Esophagus (tissue), 2 donors: ENCODE measurements around the gene GALNT18. TPM values are rescaled to one million over a fixed set of nuclear protein-coding genes. Genes with fewer than 3 reads are reported as not detected.

Source experiments
- H3K27ac ChIP-seq, 2 donors: one replicate each; pipeline ENCODE4 v1.5.1; 2013; ENCODE audit warnings: low read depth in 2 of 2, mild to moderate bottlenecking in 2 of 2, inconsistent platforms in 1 of 2, low read length in 1 of 2, moderate library complexity in 1 of 2
- H3K27me3 ChIP-seq, 2 donors: one replicate each; pipeline ENCODE4 v1.6.1; 2013; ENCODE audit warnings: low read length in 2 of 2, control low read depth in 1 of 2, mild to moderate bottlenecking in 1 of 2; ENCODE audit not compliant: insufficient read depth in 2 of 2, control insufficient read depth in 1 of 2
- H3K36me3 ChIP-seq, 2 donors: one replicate each; pipeline ENCODE4 v1.6.1; 2013; ENCODE audit warnings: low read length in 1 of 2; ENCODE audit not compliant: control insufficient read depth in 2 of 2, insufficient read depth in 2 of 2
- H3K4me1 ChIP-seq, 2 donors: one replicate each; pipeline ENCODE4 v1.6.1; 2013; ENCODE audit warnings: low read length in 1 of 2; ENCODE audit not compliant: control insufficient read depth in 2 of 2, insufficient read depth in 2 of 2
- H3K4me3 ChIP-seq, 2 donors: one replicate each; pipeline ENCODE4 v1.5.1; 2013; ENCODE audit warnings: low read length in 2 of 2, mild to moderate bottlenecking in 2 of 2, low read depth in 1 of 2, moderate library complexity in 1 of 2
- H3K9me3 ChIP-seq, 2 donors: one replicate each; pipeline ENCODE4 v1.6.1; 2013; ENCODE audit warnings: mild to moderate bottlenecking in 2 of 2, low read depth in 1 of 2, low read length in 1 of 2, moderate library complexity in 1 of 2; ENCODE audit not compliant: control insufficient read depth in 2 of 2, insufficient read depth in 1 of 2
- WGBS, 2 donors: extraction: QIAGEN DNeasy Blood & Tissue Kit; methylation state at CpG; one replicate each; pipeline ENCODE4 v1.1.7; 2013; 5-methylcytosine and 5-hydroxymethylcytosine counted together
- polyA plus RNA-seq, 2 donors: library from polyadenylated mRNA; stranded (reverse); fragments of 200-250 nt; gene quantifications; one replicate each; pipeline ENCODE4 v1.2.3, GENCODE V29; 2013
- donor health status: healthy with polysubstance abuse.
- donor health status: Bipolar disorder and iron deficiency.

The GALNT18 gene
- polyA plus RNA-seq, 2 donors: 2.2 to 5.8 TPM

- no peaks in the 10 kb centered on the region for H3K9me3 ChIP-seq
- H3K4me3 ChIP-seq: no peak overlapping the region
- H3K4me1 ChIP-seq: no peaks in the 10 kb centered on the region
- 56 to 66% methylated on average over 7 of the region's 7 CpGs for WGBS, 2 donors
- no peak overlapping the region for H3K27ac ChIP-seq
- no peaks in the 10 kb centered on the region for H3K27me3 ChIP-seq
- no peaks in the 10 kb centered on the region for H3K36me3 ChIP-seq
Observed at GRCh38 chr11:11347592-11347991, 274.2 kb downstream of the GALNT18 start.

GRCh38 chr11:11346303-11346702, 275.5 kb downstream of the GALNT18 start:
- Histone ChIP-seq H3K9me3 (no peaks in the 10 kb centered on the region), H3K4me1 (no peaks in the 10 kb centered on the region), H3K27ac (no peak overlapping the region), H3K27me3 (no peaks in the 10 kb centered on the region), H3K4me3 (no peak overlapping the region), H3K36me3 (no peaks in the 10 kb centered on the region)
- WGBS, 2 donors: 84 to 88% methylated on average over 4 of the region's 4 CpGs

GRCh38 chr11:11345099-11345498, 276.7 kb downstream of the GALNT18 start:
- no peaks in the 10 kb centered on the region for H3K4me1 ChIP-seq
- H3K27me3 ChIP-seq: no peaks in the 10 kb centered on the region
- 93 to 94% methylated on average over 1 of the region's 1 CpG for WGBS, 2 donors
- H3K9me3 ChIP-seq: no peaks in the 10 kb centered on the region
- H3K36me3 ChIP-seq: no peaks in the 10 kb centered on the region
- no peak overlapping the region for H3K27ac ChIP-seq
- H3K4me3 ChIP-seq: no peak overlapping the region

- no peaks in the 10 kb centered on the region for H3K36me3 ChIP-seq
- H3K4me1 ChIP-seq: no peaks in the 10 kb centered on the region
- H3K9me3 ChIP-seq: no peaks in the 10 kb centered on the region
- H3K4me3 ChIP-seq: no peak overlapping the region
- WGBS, 2 donors: 81% methylated on average over 3 of the region's 3 CpGs
- H3K27ac ChIP-seq: no peak overlapping the region
- no peaks in the 10 kb centered on the region for H3K27me3 ChIP-seq
Observed at GRCh38 chr11:11344045-11344444, 277.8 kb downstream of the GALNT18 start.

- H3K9me3 ChIP-seq: no peaks in the 10 kb centered on the region
- no peak overlapping the region for H3K4me3 ChIP-seq
- WGBS, 2 donors: 89 to 92% methylated on average over 1 of the region's 1 CpG
- no peaks in the 10 kb centered on the region for H3K4me1 ChIP-seq
- H3K27me3 ChIP-seq: no peaks in the 10 kb centered on the region
- H3K36me3 ChIP-seq: no peaks in the 10 kb centered on the region
- H3K27ac ChIP-seq: no peak overlapping the region
Observed at GRCh38 chr11:11338304-11338703, 283.5 kb downstream of the GALNT18 start.

- Histone ChIP-seq H3K4me1 (no peaks in the 10 kb centered on the region), H3K4me3 (no peak overlapping the region), H3K9me3 (no peaks in the 10 kb centered on the region), H3K36me3 (no peaks in the 10 kb centered on the region), H3K27me3 (no peaks in the 10 kb centered on the region), H3K27ac (no peak overlapping the region)
- WGBS, 2 donors: 57 to 83% methylated on average over 4 of the region's 4 CpGs
Observed at GRCh38 chr11:11336664-11337063, 285.1 kb downstream of the GALNT18 start.

- WGBS, 2 donors: 88 to 90% methylated on average over 2 of the region's 2 CpGs
- no peaks in the 10 kb centered on the region for H3K27me3 ChIP-seq
- no peaks in the 10 kb centered on the region for H3K4me1 ChIP-seq
- H3K36me3 ChIP-seq: peaks cover 0 to 3% of the 10 kb centered on the region in 2 donors
- no peak overlapping the region for H3K4me3 ChIP-seq
- H3K27ac ChIP-seq: no peak overlapping the region
- H3K9me3 ChIP-seq: no peaks in the 10 kb centered on the region
Observed at GRCh38 chr11:11335043-11335442, 286.8 kb downstream of the GALNT18 start.

- Histone ChIP-seq H3K9me3 (no peaks in the 10 kb centered on the region), H3K27me3 (no peaks in the 10 kb centered on the region)
- 66 to 71% methylated on average over 4 of the region's 4 CpGs for WGBS, 2 donors
Observed at GRCh38 chr11:11334607-11335006, 287.2 kb downstream of the GALNT18 start.

GRCh38 chr11:11332141-11332710, 289.6 kb downstream of the GALNT18 start:
- Histone ChIP-seq H3K27ac (no peak overlapping the region), H3K4me3 (no peak overlapping the region), H3K36me3 (peaks cover 0 to 3% of the 10 kb centered on the region in 2 donors), H3K9me3 (no peaks in the 10 kb centered on the region), H3K27me3 (no peaks in the 10 kb centered on the region), H3K4me1 (no peaks in the 10 kb centered on the region)
- WGBS, 2 donors: 74 to 82% methylated on average over 5 of the region's 5 CpGs

More at GRCh38 chr11:11334607-11335006, 287.2 kb downstream of the GALNT18 start:
- Histone ChIP-seq H3K36me3 (peaks cover 0 to 3% of the 10 kb centered on the region in 2 donors), H3K4me3 (no peak overlapping the region), H3K4me1 (no peaks in the 10 kb centered on the region), H3K27ac (no peak overlapping the region)

GRCh38 chr11:11329062-11329806, 292.6 kb downstream of the GALNT18 start:
- Histone ChIP-seq H3K36me3 (peaks cover 0 to 3% of the 10 kb centered on the region in 2 donors), H3K27ac (no peak overlapping the region), H3K4me1 (no peaks in the 10 kb centered on the region), H3K27me3 (no peaks in the 10 kb centered on the region), H3K9me3 (no peaks in the 10 kb centered on the region), H3K4me3 (no peak overlapping the region)
- WGBS, 2 donors: 80 to 85% methylated on average over 4 of the region's 4 CpGs
